ENCODE results near the gene GLT8D2.

GLT8D2 gene

DNA sequence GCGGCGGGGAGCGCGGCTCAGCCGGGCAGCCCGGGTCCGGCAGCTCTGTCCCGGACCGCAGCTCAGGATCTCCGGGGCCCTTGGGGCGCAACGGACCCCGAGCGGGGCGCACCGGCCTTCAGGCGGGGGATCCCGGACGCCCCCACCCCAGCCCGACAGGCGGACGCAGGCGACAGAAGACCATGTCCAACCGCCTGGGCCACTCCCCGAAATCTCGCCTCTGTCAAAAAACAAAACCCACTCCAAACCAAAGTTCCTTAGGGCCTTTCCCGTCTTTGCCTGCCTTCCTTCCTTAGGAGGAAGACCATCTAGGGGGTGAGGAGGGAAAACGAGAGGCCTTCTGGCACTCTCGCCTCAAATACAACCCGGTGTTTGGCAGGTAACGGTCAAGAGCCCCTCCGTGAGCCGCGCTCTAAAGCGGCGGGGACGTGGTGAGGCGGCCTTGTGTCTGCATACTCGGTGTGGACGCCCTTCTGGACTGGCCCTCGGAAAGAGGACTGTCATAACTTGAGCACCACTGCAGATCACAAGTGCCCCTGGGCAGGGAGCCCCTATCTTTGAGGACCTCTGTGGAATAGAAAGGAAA, 14.9 kb upstream of the GLT8D2 start:
- H3K27ac ChIP-seq (ENCODE audit: low read depth, low read length): no peak overlapping the region
- 3% methylated on average over 41 of the region's 41 CpGs for WGBS

DNA sequence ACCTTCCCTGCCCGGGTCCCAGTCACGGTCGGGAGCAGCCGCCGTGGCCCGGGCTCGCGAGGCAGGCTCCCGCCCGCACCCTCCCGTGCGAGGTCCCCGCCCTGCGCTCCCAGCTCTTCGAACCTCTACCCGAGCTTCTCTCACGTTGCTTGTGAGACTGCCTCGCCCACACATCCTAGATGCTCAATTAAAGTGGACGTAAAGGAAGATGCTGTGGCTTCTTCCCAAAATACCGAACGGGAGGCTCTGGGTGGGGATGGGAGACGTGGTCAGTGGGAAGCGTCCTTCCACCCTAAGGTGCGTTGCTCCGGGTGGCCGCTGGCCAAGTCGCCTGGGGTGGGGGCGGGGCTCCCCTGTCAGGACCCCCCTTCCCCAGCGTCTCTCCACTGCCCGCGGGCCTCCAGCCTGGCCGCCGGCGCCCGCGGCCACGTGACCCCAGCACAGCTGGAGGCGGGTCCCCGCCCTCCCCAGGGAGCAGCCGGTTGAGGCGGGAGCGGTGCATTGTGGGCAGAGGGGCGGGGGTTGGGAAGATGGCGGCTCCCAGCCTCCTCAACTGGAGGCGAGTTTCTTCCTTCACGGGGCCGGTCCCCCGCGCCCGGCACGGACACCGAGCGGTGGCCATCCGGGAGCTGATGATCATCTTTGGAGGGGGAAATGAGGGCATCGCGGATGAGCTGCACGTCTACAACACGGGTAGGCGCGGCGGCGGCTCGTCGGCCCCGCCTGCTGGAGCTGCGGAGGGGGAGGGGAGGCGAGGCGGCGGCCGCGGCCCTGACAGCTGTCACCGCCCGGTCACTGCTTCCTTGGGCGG, 14.2 kb upstream of the GLT8D2 start, which contains the start of gene HCFC2:
Gene HCFC2 (plus strand): TSS at position 501 of the 811 bp plus-strand sequence. CDS start 30 bp downstream, at position 531.
- Histone ChIP-seq H3K9me3 (ENCODE audit: insufficient read depth, low read depth, low read length) (no peaks in the 10 kb centered on the region), H3K27me3 (ENCODE audit: insufficient read depth, low read length) (peaks cover 25% of the 10 kb centered on the region), H3K36me3 (ENCODE audit: insufficient read depth, low read length) (no peaks in the 10 kb centered on the region), H3K4me1 (ENCODE audit: insufficient read depth, low read length) (no peaks in the 10 kb centered on the region), H3K4me3 (ENCODE audit: low read length) (peak within 1 kb of the TSS; percentile 96), H3K9ac (ENCODE audit: low read depth, low read length) (peak within 1 kb of the TSS; percentile 76), H3K27ac (ENCODE audit: low read depth, low read length) (no peak within 1 kb of the TSS; the same call in 1 of the 2 replicates)
- under 1% methylated on average over 74 of the region's 74 CpGs for WGBS

More for the DNA sequence above, 14.9 kb upstream of the GLT8D2 start:
- Histone ChIP-seq H3K4me1 (ENCODE audit: insufficient read depth, low read length) (no peaks in the 10 kb centered on the region), H3K9me3 (ENCODE audit: insufficient read depth, low read depth, low read length) (no peaks in the 10 kb centered on the region), H3K27me3 (ENCODE audit: insufficient read depth, low read length) (peaks cover 25% of the 10 kb centered on the region), H3K36me3 (ENCODE audit: insufficient read depth, low read length) (no peaks in the 10 kb centered on the region), H3K4me3 (ENCODE audit: low read length) (peak overlapping the region; percentile 96), H3K9ac (ENCODE audit: low read depth, low read length) (no peak overlapping the region)

DNA sequence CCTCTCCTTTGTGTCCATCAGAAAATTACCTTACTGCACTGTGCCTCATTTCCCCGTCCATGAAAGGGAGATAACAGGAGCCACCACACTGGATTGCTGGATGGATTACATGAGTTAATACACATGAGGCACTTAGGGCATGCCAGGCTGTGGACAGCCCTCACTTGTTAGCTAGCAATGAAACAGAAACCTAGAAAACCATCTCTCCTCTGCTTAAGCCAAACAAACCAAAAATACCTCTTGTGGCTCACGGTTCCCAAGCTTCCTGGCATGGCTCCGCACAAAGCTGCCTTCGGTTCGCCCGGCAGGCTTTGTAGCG, 13.7 kb upstream of the GLT8D2 start:
- H3K27me3 ChIP-seq (ENCODE audit: insufficient read depth, low read length): peaks cover 25% of the 10 kb centered on the region
- no peak overlapping the region; the same call in 1 of the 2 replicates for H3K27ac ChIP-seq (ENCODE audit: low read depth, low read length)
- no peaks in the 10 kb centered on the region for H3K9me3 ChIP-seq (ENCODE audit: insufficient read depth, low read depth, low read length)
- no peaks in the 10 kb centered on the region for H3K36me3 ChIP-seq (ENCODE audit: insufficient read depth, low read length)
- no peaks in the 10 kb centered on the region for H3K4me1 ChIP-seq (ENCODE audit: insufficient read depth, low read length)
- H3K4me3 ChIP-seq (ENCODE audit: low read length): peak overlapping the region; percentile 96
- WGBS: 5% methylated on average over 7 of the region's 7 CpGs
- H3K9ac ChIP-seq (ENCODE audit: low read depth, low read length): peak overlapping the region; percentile 76

DNA sequence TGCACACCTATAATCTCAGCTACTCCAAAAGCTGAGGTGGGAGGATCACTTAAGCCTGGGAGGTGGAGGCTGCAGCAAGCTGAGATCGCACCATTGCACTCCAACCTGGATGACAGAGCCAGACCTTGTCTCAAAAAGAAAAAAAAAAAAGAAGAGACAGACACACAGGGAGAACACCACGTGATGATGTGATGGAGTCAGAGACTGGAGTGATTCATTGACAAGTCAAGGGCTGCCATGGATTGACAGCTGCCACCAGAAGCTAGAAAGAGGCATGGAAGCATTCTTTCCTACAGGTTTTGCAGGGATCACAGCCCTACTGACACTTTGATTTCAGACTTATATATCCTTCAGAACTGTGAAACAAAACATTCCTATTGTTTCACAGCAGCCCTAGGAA, 10.8 kb upstream of the GLT8D2 start:
- H3K27me3 ChIP-seq (ENCODE audit: insufficient read depth, low read length): peaks cover 21% of the 10 kb centered on the region
- no peaks in the 10 kb centered on the region for H3K36me3 ChIP-seq (ENCODE audit: insufficient read depth, low read length)
- H3K9ac ChIP-seq (ENCODE audit: low read depth, low read length): no peak overlapping the region
- H3K9me3 ChIP-seq (ENCODE audit: insufficient read depth, low read depth, low read length): no peaks in the 10 kb centered on the region
- H3K4me3 ChIP-seq (ENCODE audit: low read length): no peak overlapping the region
- WGBS: 57% methylated on average over 2 of the region's 2 CpGs
- H3K4me1 ChIP-seq (ENCODE audit: insufficient read depth, low read length): no peaks in the 10 kb centered on the region; the same call in 1 of the 2 replicates
- H3K27ac ChIP-seq (ENCODE audit: low read depth, low read length): no peak overlapping the region

DNA sequence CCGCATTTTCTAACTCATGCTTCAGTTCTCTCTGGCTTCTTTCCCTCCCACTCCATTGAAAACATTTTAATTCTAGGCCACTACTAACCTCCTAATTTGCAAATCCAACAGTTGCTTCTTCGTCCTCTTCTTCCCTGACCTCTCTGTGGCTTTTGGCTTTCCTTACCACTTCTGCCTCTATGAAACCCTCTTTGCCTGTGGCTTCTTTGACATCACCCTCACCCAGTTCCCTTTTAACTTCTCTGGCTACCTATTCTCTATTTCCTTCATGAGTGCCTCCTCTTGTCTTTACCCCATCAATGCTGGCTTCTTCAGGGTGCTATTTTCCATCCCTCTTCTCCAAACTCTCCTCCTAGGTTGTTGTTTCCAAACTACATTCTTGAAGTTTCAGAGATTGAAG, 10.0 kb upstream of the GLT8D2 start:
- Histone ChIP-seq H3K36me3 (ENCODE audit: insufficient read depth, low read length) (no peaks in the 10 kb centered on the region), H3K4me3 (ENCODE audit: low read length) (no peak overlapping the region), H3K9ac (ENCODE audit: low read depth, low read length) (no peak overlapping the region), H3K4me1 (ENCODE audit: insufficient read depth, low read length) (peaks cover 7% of the 10 kb centered on the region; the same call in 1 of the 2 replicates), H3K9me3 (ENCODE audit: insufficient read depth, low read depth, low read length) (no peaks in the 10 kb centered on the region), H3K27me3 (ENCODE audit: insufficient read depth, low read length) (peaks cover 13% of the 10 kb centered on the region), H3K27ac (ENCODE audit: low read depth, low read length) (no peak overlapping the region)
- WGBS: 83% methylated on average over 2 of the region's 2 CpGs

DNA sequence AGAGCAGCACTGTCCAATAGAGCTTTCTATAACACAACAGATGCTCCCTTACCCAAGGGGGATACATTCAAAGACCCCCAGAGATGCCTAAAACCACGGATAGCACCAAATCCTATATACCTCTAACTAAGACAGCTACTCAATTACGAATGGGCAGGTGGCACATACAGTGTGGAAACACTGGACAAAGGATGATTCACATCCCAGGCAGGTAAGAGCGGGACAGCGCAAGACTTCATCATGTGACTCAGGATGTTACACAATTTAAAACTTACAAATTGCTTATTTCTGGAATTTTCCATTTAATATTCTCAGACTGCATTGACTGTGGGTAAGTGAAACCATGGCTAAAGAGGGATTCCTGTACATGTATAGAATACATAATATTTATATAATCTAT, 8.8 kb upstream of the GLT8D2 start:
- no peaks in the 10 kb centered on the region for H3K9me3 ChIP-seq (ENCODE audit: insufficient read depth, low read depth, low read length)
- no peak overlapping the region for H3K27ac ChIP-seq (ENCODE audit: low read depth, low read length)
- peaks cover 11% of the 10 kb centered on the region for H3K27me3 ChIP-seq (ENCODE audit: insufficient read depth, low read length)
- no peak overlapping the region for H3K4me3 ChIP-seq (ENCODE audit: low read length)
- peaks cover 13% of the 10 kb centered on the region for H3K4me1 ChIP-seq (ENCODE audit: insufficient read depth, low read length)
- H3K36me3 ChIP-seq (ENCODE audit: insufficient read depth, low read length): no peaks in the 10 kb centered on the region
- WGBS: 95% methylated on average over 4 of the region's 4 CpGs
- no peak overlapping the region for H3K9ac ChIP-seq (ENCODE audit: low read depth, low read length)

DNA sequence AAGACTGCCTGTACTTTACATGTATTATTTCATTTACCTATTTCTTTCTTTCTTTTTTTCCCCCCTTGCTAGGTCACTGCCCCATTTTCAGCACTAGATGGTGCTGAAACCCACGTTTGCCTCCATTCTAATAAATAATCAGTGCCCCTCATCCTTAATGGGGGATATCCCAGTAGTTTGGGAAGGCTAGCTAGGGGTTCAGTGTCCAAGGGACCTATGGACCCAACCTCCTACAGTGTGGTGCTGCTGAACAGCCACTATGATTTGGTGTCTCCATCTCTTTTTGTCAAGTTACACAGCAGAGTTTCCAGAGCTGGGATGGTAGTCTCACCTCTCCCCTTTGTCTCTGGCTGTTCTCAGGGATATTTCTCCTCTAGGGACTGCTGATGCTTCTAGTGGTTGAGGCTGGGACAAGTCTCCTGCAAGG, 7.8 kb upstream of the GLT8D2 start:
- H3K4me3 ChIP-seq (ENCODE audit: low read length): no peak overlapping the region
- peaks cover 3% of the 10 kb centered on the region; the same call in 1 of the 2 replicates for H3K27me3 ChIP-seq (ENCODE audit: insufficient read depth, low read length)
- H3K36me3 ChIP-seq (ENCODE audit: insufficient read depth, low read length): no peaks in the 10 kb centered on the region
- H3K27ac ChIP-seq (ENCODE audit: low read depth, low read length): no peak overlapping the region
- peaks cover 13% of the 10 kb centered on the region for H3K4me1 ChIP-seq (ENCODE audit: insufficient read depth, low read length)
- H3K9ac ChIP-seq (ENCODE audit: low read depth, low read length): no peak overlapping the region
- no peaks in the 10 kb centered on the region for H3K9me3 ChIP-seq (ENCODE audit: insufficient read depth, low read depth, low read length)
- 0% methylated on average over 1 of the region's 1 CpG for WGBS

DNA sequence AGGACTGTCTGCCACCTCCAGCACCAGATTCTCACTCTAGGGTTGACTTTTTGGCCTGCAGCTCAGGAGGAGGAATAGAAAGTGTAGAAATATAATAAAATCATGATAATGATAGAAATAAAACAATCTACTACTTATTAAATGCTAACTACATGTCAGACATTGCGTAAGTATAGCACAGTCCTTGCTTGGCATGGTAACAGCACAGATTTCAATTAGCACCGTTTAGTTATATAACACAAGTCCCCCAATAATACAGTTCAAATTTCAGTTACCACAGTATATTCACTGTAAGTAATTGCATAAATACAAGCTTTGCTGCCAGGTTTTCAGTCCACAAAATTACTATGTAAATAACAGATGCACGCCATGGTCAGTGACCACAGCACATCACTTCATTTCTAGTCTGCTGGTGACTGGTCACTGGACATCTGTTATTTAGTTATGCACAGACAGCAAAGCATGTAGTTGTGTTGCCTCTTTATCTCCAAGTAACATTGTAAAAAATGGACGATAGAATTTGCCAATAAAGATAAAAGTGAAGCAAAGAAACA, 6.5 kb upstream of the GLT8D2 start:
- Histone ChIP-seq H3K27ac (ENCODE audit: low read depth, low read length) (no peak overlapping the region), H3K4me3 (ENCODE audit: low read length) (no peak overlapping the region), H3K9me3 (ENCODE audit: insufficient read depth, low read depth, low read length) (no peaks in the 10 kb centered on the region), H3K9ac (ENCODE audit: low read depth, low read length) (no peak overlapping the region), H3K4me1 (ENCODE audit: insufficient read depth, low read length) (peaks cover 13% of the 10 kb centered on the region), H3K36me3 (ENCODE audit: insufficient read depth, low read length) (no peaks in the 10 kb centered on the region), H3K27me3 (ENCODE audit: insufficient read depth, low read length) (no peaks in the 10 kb centered on the region)
- WGBS: 90% methylated on average over 4 of the region's 4 CpGs

DNA sequence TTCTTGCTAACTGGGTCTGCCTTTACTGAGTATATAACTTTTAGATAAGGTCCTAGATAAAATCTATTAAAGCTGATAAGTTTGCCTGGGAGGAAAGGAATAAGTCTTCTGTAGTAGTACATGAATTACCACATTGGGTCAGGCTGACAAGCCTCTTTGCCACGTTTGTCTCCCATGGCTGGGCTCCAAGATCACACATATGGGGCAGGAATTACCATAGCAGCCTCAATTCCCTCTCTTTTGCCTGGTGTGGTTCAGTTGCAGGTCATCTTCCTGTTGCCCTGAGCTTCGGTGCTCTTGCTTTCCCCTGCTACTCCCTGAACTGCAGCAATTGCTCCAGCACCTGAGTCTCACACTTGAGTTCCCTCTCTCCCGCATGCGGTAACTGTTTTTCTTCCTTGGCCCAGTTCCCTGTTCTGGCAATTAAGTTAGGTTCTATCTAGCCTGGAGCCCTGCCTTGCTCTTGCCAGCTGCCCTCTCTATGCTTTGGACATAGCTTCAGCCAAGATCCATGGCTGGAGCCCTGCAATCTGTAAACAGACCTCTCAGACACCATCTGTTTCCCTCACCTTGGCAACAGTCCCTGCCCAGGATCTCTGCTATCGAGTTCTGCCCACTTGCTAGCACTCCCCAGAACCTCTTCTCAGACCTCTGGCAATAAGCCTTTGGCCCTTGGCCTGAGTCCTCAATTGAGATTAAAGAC, 5.8 kb upstream of the GLT8D2 start:
- 77% methylated on average over 5 of the region's 5 CpGs for WGBS
- Histone ChIP-seq H3K9ac (ENCODE audit: low read depth, low read length) (no peak overlapping the region), H3K27ac (ENCODE audit: low read depth, low read length) (no peak overlapping the region), H3K9me3 (ENCODE audit: insufficient read depth, low read depth, low read length) (no peaks in the 10 kb centered on the region), H3K4me1 (ENCODE audit: insufficient read depth, low read length) (peaks cover 13% of the 10 kb centered on the region), H3K27me3 (ENCODE audit: insufficient read depth, low read length) (no peaks in the 10 kb centered on the region), H3K4me3 (ENCODE audit: low read length) (no peak overlapping the region), H3K36me3 (ENCODE audit: insufficient read depth, low read length) (no peaks in the 10 kb centered on the region)

DNA sequence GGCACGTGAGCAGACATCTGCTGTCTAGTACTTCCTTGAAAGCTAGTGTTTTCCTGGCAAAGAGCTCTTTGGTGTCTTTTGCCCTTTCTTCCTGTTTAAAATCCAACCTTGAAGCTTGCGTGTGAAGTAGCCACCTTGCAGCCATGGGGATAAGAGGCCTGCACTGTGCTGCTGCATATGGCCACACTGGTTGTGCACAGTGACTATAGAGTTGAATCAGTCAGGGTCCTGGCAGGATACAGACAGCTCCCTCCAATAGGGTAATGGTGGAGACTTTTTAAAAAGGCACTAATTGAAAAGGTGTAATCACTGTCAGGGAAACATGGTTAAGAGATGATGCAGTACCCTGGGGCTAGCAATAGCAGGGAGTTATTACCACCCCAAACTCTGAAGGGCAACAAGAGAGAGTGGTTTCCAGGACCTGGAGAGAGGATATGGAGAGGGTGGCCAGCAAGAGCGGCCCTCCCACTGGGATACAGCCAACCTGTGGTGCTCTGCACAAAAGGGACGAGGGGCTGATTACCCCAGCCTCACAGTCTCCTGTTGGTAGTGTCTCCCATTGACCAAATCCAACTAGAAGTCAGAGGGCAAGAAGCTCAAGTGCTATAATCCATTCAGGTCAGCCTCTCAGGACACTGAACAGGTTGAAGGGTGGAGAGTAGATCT, 4.8 kb upstream of the GLT8D2 start:
- 52% methylated on average over 4 of the region's 4 CpGs for WGBS
- Histone ChIP-seq H3K27ac (ENCODE audit: low read depth, low read length) (peak overlapping the region; percentile 25; the same call in 1 of the 2 replicates), H3K36me3 (ENCODE audit: insufficient read depth, low read length) (no peaks in the 10 kb centered on the region), H3K4me3 (ENCODE audit: low read length) (no peak overlapping the region), H3K9me3 (ENCODE audit: insufficient read depth, low read depth, low read length) (no peaks in the 10 kb centered on the region), H3K9ac (ENCODE audit: low read depth, low read length) (no peak overlapping the region), H3K4me1 (ENCODE audit: insufficient read depth, low read length) (peaks cover 18% of the 10 kb centered on the region), H3K27me3 (ENCODE audit: insufficient read depth, low read length) (peaks cover 7% of the 10 kb centered on the region)

Data from HUES64 (cell line).